ENCODE results near the gene TNFAIP8L3. TPM values are rescaled to one million over a fixed set of nuclear protein-coding genes. Genes with fewer than 3 reads are reported as not detected.

TNFAIP8L3 gene
- total RNA-seq = 0.44 and 2.9 TPM in 2 replicates

GRCh38 chr15:51094606-51095569, at the start of gene TNFAIP8L3:
TNFAIP8L3 (minus strand) TSS chr15:51094906; CDS start chr15:51094595, 311 bp downstream.

Other genes with a start within 250 kb of the TNFAIP8L3 start
- gene AP4E1, start 186.2 kb downstream of the TNFAIP8L3 start, total RNA-seq = 16.4 and 21.9 TPM in 2 replicates
- gene CYP19A1, start 243.7 kb upstream of the TNFAIP8L3 start, total RNA-seq = under 0.01 and 0.14 TPM in 2 replicates
- 0.29 and 1.8 TPM in 2 replicates for gene GLDN, start 246.7 kb upstream of the TNFAIP8L3 start, total RNA-seq

All from placental pericyte (primary cell).